Superior temporal gyrus (tissue), 1 donor: ENCODE measurements around the gene BNIP2.
"Not testable (repeated sequence)": the region's sequence is repeated elsewhere in the genome, so short reads cannot be mapped to it uniquely, and the experiment has no call there.

Source experiments
- DNase-seq: peaks from one replicate; pipeline ENCODE4 v3.0.0-alpha.2; 2016; ENCODE audit errors: extremely low spot score

The BNIP2 gene

DNA sequence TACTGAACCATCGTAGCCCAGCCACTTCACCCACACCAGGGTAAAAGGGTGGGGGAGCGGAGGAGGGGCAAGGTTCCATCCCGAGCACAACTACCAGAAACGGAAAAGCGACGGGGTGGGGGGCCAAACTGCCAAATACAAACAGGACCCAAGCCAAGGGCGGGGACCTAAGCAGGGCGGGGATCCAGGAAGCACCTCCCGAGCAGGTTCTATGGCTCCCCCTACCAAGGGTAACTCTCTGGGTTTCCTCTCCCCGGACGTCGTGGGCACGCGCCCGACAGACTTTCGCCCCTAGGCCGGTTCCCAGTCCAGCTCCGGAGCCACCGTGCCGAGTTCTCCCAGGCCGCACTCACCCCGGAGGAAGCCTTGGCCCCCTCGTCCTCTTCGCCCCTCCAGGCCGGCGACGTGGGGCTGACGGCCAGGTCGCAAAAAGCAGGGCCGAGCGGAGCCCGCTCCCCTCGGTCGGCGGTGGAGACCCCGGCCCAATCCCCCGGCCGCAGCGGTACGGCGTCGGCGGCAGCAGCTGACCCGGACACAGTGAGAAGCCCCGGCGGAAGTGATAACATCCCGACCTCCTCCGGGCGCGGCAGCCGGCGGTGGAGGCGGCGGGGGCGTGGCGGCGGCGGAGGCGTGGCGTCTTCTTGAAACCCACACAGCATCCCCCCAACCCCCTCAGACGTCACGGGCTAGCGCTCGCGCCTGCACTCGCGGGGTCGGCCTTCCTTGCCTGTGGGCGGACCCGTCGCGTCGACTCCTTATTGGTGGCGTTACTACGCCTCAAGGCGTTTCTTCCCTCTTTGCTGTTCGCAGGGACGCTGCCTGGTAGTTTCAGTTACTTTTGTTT lies at the start of gene BNIP2:
BNIP2 (minus strand) TSS at position 539 of the 844 bp plus-strand sequence. CDS start 6,863 bp downstream, outside the sequence.
- DNase-seq, result peak; percentile 85

GRCh38 chr15:59738676-59739075 lies 49.6 kb upstream of the BNIP2 start:
- DNase-seq, result no peak

DNA sequence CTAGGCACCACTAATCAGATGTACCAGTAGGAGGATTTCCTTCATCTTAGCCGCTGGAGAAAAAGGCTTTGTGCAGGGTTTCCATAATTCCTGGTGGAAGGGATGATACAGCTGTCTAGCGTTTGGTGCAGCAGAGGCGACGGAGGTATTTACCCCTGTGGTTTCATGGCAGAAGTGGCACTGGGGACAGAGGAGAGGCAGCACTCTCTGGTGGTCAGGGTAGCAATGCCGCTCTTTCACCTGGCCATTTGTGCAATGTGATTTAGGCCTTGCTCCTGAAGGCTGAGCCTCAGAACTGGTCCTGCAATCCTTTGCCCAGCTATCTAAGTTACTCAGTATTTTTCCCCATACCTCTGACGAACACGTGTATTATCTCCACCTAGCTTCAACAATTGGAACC lies 47.1 kb upstream of the BNIP2 start:
- DNase-seq, result no peak

GRCh38 chr15:59725151-59725486 lies 36.0 kb upstream of the BNIP2 start:
- no peak for DNase-seq

DNA sequence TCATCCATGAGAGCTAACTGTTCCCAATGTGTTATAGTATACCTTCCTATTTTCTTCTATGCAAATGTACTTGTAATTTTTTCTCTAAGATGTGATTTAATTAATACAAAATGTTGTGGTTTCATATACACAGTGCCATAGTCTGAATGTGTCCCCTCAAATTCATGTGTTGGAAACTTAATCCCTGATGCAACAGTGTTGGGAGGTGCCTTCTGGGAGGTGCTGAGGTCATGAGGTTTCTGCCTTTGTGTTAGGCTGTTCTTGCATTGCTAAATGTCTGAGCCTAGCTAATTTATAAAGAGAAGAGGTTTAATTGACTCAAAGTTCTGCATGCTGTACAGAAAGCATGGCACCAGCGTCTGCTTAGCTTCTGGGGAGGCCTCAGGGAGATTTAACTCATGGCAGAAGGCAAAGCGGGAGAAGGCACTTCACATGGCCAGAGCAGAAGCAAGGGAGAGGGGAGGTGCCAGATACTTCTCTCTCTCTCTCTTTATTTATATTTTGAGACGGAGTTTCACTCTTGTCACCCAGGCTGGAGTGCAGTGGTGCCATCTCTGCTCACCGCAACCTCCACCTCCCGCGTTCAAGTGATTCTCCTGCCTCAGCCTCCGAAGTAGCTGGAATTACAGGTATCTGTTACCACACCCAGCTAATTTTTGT lies 34.7 kb upstream of the BNIP2 start:
- DNase-seq, result no peak

GRCh38 chr15:59722476-59722875 lies 33.4 kb upstream of the BNIP2 start:
- no peak for DNase-seq

GRCh38 chr15:59722037-59722436 lies 32.9 kb upstream of the BNIP2 start:
- DNase-seq, result no peak

DNA sequence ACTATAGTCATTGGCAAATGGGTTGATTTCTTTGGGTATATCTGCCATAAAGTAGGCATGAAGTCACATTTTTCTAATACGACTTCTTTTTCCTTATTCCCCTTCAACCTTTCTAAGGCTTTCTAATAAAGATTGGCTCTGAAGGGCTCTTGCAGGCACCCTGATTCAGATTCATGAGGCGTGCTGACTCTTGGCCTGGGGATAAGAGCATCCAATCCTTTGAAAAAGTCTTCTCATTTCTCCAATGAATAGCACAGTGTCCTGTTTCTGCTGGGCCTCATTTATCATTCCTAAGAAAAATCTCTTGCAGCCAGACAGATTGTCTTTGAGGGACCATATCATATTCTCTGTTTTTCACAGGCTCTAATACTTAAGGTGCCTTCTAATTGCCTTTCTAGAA lies 32.3 kb upstream of the BNIP2 start:
- no peak for DNase-seq

GRCh38 chr15:59713177-59713576 lies 24.1 kb upstream of the BNIP2 start:
- DNase-seq, result no peak

DNA sequence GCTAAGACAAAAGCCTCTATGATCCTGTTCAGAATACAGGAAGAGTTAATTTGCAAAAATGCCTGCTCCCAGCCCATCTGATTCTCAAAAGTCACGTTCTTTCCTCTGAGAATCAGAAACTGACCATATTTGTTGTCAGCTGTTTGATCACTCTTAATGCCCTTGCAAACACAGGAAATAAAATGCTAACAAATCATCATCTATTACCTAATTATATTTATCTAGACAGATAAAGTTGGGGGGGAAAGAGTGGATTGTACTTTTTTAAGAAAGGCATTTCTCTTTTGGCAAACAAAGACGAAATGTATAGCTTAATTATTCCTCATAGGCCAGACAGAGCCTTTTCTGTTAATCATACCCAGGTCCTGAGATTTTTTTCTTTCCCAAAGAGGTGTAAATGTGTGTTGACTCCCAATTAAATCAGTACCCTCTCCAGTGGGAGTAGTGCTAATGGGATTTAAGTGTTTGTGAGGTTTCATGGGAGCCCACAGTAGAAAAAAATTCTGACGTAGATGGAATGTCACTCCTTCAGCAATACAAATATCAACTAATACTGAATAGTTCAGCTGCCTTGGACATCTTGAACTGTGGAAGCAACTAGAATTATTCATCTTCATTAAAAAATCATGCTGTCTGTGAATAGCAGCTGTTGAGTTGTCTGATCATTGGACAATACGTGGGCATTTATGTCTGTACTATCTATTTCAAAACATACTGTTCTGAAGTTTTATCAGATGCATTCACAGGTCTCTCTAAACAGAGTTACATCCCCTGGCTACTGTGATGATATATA lies 22.5 kb upstream of the BNIP2 start:
- DNase-seq, result no peak

DNA sequence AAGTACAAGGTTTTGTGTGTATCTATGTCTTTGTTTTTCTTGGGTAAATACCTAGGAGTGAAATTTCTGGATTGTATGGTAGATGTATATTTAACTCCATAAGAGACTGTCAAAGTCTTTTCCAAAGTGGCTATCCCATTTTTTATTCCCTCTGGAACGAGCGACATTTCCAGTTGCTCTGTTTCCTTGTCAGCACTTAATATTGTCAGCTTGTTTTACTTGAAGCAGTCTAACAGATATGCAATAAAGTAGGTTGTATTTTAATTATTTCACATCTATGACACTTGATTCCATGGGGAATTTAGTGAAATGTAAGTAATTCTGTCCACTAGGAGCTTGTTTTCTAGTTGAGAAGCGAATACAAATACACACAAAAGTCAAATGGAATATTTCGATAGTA lies 18.5 kb upstream of the BNIP2 start:
- no peak for DNase-seq

DNA sequence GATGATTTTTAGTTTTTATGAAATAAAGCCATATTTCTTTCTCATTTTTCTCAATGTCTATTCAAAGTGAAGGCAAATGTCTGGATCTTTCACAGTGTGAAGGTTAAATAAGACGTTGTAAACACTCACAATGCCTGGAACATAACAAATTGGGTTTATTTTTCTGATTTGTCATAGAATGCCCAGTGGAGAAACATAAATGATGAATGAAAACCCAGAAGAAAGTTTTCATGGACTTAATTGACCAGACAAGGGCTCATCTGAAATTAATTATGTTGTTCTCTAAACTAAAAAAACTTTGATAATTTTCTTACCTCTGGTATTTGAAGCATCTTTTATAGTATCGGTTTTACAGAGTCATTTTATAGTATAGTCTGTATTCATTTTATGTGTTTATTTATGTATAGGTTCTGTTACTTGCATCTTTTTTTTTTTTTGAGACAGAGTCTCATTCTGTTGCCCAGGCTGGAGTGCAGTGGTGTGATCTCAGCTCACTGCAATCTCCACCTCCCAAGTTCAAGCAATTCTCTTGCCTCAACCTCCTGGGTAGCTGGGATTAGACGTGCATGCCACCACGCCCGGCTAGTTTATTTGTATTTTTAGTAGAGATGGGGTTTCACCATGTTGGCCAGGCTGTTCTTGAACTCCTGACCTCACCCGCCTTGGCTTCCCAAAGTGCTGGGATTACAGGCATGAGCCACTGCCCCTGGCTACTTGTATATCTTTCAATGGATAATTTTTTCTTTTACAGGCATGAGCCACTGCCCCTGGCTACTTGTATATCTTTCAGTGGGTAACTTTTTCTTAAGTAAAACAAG lies 15.1 kb upstream of the BNIP2 start:
- DNase-seq, result no peak

GRCh38 chr15:59702351-59702750 lies 13.2 kb upstream of the BNIP2 start:
- no peak for DNase-seq

- DNase-seq, result no peak
Observed at GRCh38 chr15:59701880-59702279, 12.8 kb upstream of the BNIP2 start.

GRCh38 chr15:59699810-59700431 lies 10.8 kb upstream of the BNIP2 start:
- DNase-seq, result no peak

- DNase-seq, result not testable (repeated sequence)
Observed at GRCh38 chr15:59698065-59698464, 8.9 kb upstream of the BNIP2 start.

DNA sequence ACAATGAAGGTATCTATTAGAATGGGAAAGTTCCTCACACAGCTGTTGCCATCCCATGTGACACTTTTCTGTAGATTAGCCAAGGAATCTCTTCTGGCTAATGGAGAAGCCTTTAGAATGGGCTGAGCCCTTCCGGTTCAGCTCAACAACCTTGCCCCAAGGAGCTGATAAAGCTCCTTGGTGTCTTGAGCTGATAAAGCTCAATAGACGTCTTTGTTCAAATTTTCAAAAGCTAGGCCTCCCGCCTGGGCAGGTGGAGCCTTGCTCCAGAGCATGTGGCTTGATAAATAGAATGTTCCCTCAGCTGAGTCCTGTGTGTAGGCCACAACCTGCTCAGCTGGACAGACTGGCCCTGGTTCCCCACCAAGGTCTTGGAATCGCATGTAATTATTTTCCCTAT lies 7.2 kb upstream of the BNIP2 start:
- DNase-seq, result no peak

DNA sequence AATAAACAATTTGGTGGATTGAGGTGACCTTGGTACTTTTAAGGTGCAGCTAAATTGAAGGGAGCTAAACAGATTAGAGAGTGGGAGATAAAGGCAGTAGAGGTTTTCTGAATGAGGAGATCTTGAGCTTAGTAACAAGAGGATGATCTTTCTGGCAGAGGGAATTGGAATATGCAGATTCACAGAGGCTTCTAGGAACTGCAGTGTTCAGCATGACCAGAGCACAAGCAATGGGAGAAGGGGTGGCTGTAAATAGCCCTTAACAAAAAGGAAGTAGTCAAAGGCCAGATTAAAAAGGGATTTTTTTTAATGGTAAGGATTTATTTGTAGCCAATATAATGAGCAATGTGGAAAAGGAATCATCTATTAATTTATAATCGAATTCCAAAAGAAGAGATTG lies 5.7 kb upstream of the BNIP2 start:
- no peak for DNase-seq

DNA sequence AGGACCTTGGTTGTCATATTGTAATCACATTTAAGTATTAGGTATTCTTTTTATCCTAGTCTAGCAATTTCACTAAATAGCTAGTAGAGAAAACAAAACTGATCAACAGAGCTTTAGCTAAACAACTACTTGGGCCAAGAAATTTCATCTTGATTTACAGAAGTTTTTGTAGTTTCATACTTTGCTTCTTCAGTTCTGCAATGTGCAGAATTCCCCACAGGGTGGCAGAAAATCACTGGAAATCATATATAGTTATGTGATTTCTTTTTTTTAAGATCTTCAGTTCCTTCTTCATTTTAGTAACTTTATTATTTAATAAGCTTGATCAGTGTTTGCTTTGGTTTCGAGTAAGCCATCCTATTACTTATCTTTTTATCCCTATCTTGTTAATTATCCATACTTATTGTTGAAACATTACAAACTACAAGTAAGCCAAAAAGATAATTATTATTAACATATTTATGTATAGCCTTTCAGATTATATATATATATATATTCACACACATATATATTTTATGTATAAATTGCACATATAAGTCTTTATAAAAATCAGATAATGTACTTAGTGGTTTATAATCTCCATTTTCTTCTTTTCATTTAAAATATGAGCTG lies 2.2 kb upstream of the BNIP2 start:
- DNase-seq, result peak; percentile 80

DNA sequence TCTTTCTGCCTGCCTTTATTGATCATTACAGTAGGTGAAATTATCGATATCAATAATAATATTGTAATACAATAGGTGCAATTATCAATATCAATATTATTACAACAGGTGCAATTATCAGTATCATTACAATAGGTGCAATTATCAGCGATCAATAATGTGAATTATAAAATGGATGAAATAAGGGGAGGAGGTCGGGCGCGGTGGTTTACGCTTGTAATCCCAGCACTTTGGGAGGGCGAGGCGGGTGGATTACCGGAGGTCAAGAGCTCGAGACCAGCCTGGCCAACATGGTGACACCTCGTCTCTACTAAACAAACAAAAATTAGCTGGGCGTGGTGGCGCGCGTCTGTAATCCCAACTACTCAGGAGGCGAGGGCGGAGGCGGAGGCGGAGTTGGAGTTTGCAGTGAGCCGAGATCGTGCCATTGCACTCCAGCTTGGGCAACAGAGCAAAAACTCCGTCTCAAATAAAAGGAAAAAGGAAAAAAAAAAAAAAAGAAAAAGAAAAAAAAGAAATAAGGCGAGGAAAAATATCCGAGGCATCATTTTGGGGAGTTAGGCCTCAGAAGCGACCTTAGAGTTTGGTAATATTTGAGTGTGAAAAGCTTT lies 611 bp upstream of the BNIP2 start:
- peak; percentile 41 for DNase-seq
